HepG2 (cell line): ENCODE data around the gene MOGAT3. TPM values are rescaled to one million over a fixed set of nuclear protein-coding genes. Genes with fewer than 3 reads are reported as not detected.

Source experiments
- ARNT ChIP-seq: fragments of 450-650 bp; IDR thresholded peaks from 2 replicates; pipeline ENCODE4 v1.6.1; 2017
- DNMT1 ChIP-seq: sonication (generic); formaldehyde crosslinking; IDR thresholded peaks from 2 replicates; pipeline ENCODE4 v1.5.1; 2020; ENCODE audit warnings: mild to moderate bottlenecking, missing genetic modification reagents
- FLYWCH1 ChIP-seq: sonication (generic); formaldehyde crosslinking; IDR thresholded peaks from 2 replicates; pipeline ENCODE4 v1.8.1; 2023; ENCODE audit warnings: mild to moderate bottlenecking, missing genetic modification reagents
- HCFC1 ChIP-seq: fragments of 150-350 bp; IDR thresholded peaks from 2 replicates; pipeline ENCODE4 v1.6.1; 2014; ENCODE audit warnings: low read depth, low read length
- MAFF ChIP-seq: IDR thresholded peaks from 2 replicates; pipeline ENCODE4 v1.6.1; 2011; ENCODE audit warnings: low read depth, low read length, improper control_type of control experiment
- MAX ChIP-seq: IDR thresholded peaks from 2 replicates; pipeline ENCODE4 v1.6.1; 2012; ENCODE audit warnings: inconsistent platforms
- NR2F2 ChIP-seq: IDR thresholded peaks from 2 replicates; pipeline ENCODE4 v1.6.1; 2012; ENCODE audit warnings: low read depth, inconsistent platforms, borderline replicate concordance
- RFXAP ChIP-seq: sonication (generic); formaldehyde crosslinking; IDR thresholded peaks from 2 replicates; pipeline ENCODE4 v1.4.0; 2020; ENCODE audit warnings: missing genetic modification reagents, borderline replicate concordance
- SALL1 ChIP-seq: sonication (generic); formaldehyde crosslinking; IDR thresholded peaks from 2 replicates; pipeline ENCODE4 v1.8.0; 2022; ENCODE audit warnings: mild to moderate bottlenecking, missing genetic modification reagents
- SPEN ChIP-seq: sonication (generic); formaldehyde crosslinking; IDR thresholded peaks from 2 replicates; pipeline ENCODE4 v1.5.1; 2020; ENCODE audit warnings: low read depth, mild to moderate bottlenecking, missing genetic modification reagents
- TEF ChIP-seq: sonication (generic); formaldehyde crosslinking; IDR thresholded peaks from 2 replicates; pipeline ENCODE4 v1.5.0; 2020; ENCODE audit warnings: missing genetic modification reagents
- TRAFD1 ChIP-seq: sonication (generic); formaldehyde crosslinking; IDR thresholded peaks from 2 replicates; pipeline ENCODE4 v1.5.1; 2020; ENCODE audit warnings: missing genetic modification reagents, mild to moderate bottlenecking, borderline replicate concordance
- ZMAT3 ChIP-seq: sonication (generic); formaldehyde crosslinking; conservative IDR thresholded peaks from 2 replicates; pipeline ENCODE4 v1.7.0; 2021; ENCODE audit warnings: missing genetic modification reagents
- ZNF160 ChIP-seq: sonication (generic); formaldehyde crosslinking; IDR thresholded peaks from 2 replicates; pipeline ENCODE4 v1.8.0; 2022; ENCODE audit warnings: mild to moderate bottlenecking, inconsistent platforms, missing genetic modification reagents
- ZNF17 ChIP-seq: sonication (generic); formaldehyde crosslinking; IDR thresholded peaks from 2 replicates; pipeline ENCODE4 v1.5.0; 2020; ENCODE audit warnings: mild to moderate bottlenecking, missing genetic modification reagents
- ZNF251 ChIP-seq: sonication (generic); formaldehyde crosslinking; IDR thresholded peaks from 2 replicates; pipeline ENCODE4 v1.9.0; 2021; ENCODE audit warnings: mild to moderate bottlenecking, missing genetic modification reagents
- ZNF276 ChIP-seq: sonication (generic); formaldehyde crosslinking; IDR thresholded peaks from 2 replicates; pipeline ENCODE4 v1.4.0; 2020; ENCODE audit warnings: mild to moderate bottlenecking, low read depth, missing genetic modification reagents
- ZNF326 ChIP-seq: sonication (generic); formaldehyde crosslinking; IDR thresholded peaks from 2 replicates; pipeline ENCODE4 v1.4.0; 2020; ENCODE audit warnings: missing genetic modification reagents, borderline replicate concordance
- ZNF329 ChIP-seq: sonication (generic); formaldehyde crosslinking; IDR thresholded peaks from 2 replicates; pipeline ENCODE4 v1.9.0; 2021; ENCODE audit warnings: low read depth, mild to moderate bottlenecking, missing genetic modification reagents
- ZNF335 ChIP-seq: sonication (generic); formaldehyde crosslinking; IDR thresholded peaks from 2 replicates; pipeline ENCODE4 v1.4.0; 2020; ENCODE audit warnings: missing genetic modification reagents
- ZNF501 ChIP-seq: sonication (generic); formaldehyde crosslinking; IDR thresholded peaks from 2 replicates; pipeline ENCODE4 v1.5.1; 2020; ENCODE audit warnings: mild to moderate bottlenecking, moderate library complexity, missing genetic modification reagents
- ZNF563 ChIP-seq: sonication (generic); formaldehyde crosslinking; IDR thresholded peaks from 2 replicates; pipeline ENCODE4 v1.8.0; 2022; ENCODE audit warnings: mild to moderate bottlenecking, moderate library complexity, missing genetic modification reagents
- ZNF564 ChIP-seq: sonication (generic); formaldehyde crosslinking; IDR thresholded peaks from 2 replicates; pipeline ENCODE4 v1.8.1; 2023; ENCODE audit warnings: mild to moderate bottlenecking, missing genetic modification reagents
- ZNF567 ChIP-seq: sonication (generic); formaldehyde crosslinking; IDR thresholded peaks from 2 replicates; pipeline ENCODE4 v1.8.1; 2023; ENCODE audit warnings: mild to moderate bottlenecking, missing genetic modification reagents, borderline replicate concordance
- ZNF569 ChIP-seq: sonication (generic); formaldehyde crosslinking; IDR thresholded peaks from 2 replicates; pipeline ENCODE4 v1.5.0; 2020; ENCODE audit warnings: mild to moderate bottlenecking, missing genetic modification reagents, moderate library complexity, borderline replicate concordance
- ZNF713 ChIP-seq: sonication (generic); formaldehyde crosslinking; IDR thresholded peaks from 2 replicates; pipeline ENCODE4 v1.4.0; 2020; ENCODE audit warnings: mild to moderate bottlenecking, missing genetic modification reagents
- ZNF768 ChIP-seq: sonication (generic); formaldehyde crosslinking; IDR thresholded peaks from 2 replicates; pipeline ENCODE4 v1.4.0; 2020; ENCODE audit warnings: missing genetic modification reagents
- ZZZ3 ChIP-seq: sonication (generic); formaldehyde crosslinking; IDR thresholded peaks from 2 replicates; pipeline ENCODE4 v1.4.0; 2020; ENCODE audit warnings: missing genetic modification reagents, mild to moderate bottlenecking, borderline replicate concordance
- polyA plus RNA-seq, 8 experiments: library from polyadenylated mRNA; depleted of rRNA in 3 of 8; stranded (reverse) in 7 of 8; unstranded in 1 of 8; fragments of >200 nt; fragmentation: Illumina TruSeq in 4 of 8; extraction: Trizol in 4 of 8; gene quantifications; 2 replicates each; pipeline versions ENCODE4 v1.2.1 to v1.2.3, GENCODE V29; 2011 to 2016; ENCODE audit warnings: low read depth in 4 of 8, missing spikeins in 1 of 8, mixed read lengths in 1 of 8; ENCODE audit not compliant: insufficient read depth in 1 of 8
- total RNA-seq, 5 experiments: library from RNA; depleted of rRNA; stranded (reverse); fragments of >200 nt; fragmentation: Illumina TruSeq; extraction: Trizol; gene quantifications; 2 replicates each; pipeline ENCODE4 v1.2.3, GENCODE V29; 2016; ENCODE audit warnings: low read depth in 1 of 5

MOGAT3 gene
- total and polyA plus RNA-seq, 2 of the 13 experiments (the other 11 are each of a cell fraction or from before 2014, with no cell fraction given), result 22.5 to 30.5 TPM

GRCh38 chr7:101244375-101245146, 43.7 kb upstream of the MOGAT3 start, which contains the start of gene FIS1 (continued):
- TF ChIP-seq ZNF251 (CRISPR knock-in tag), result no peak
- TF ChIP-seq ZNF713 (CRISPR knock-in tag), result no peak
- TF ChIP-seq MAX, result peak; percentile 90
- peak; percentile 77; the same call in 1 of the 2 replicates for TF ChIP-seq ZNF329 (CRISPR knock-in tag)
- TF ChIP-seq ZNF501 (CRISPR knock-in tag), result peak; percentile 78; the same call in 1 of the 2 replicates
- no peak for TF ChIP-seq ARNT
- no peak for TF ChIP-seq DNMT1 (CRISPR knock-in tag)
- TF ChIP-seq ZNF335 (CRISPR knock-in tag), result peak; percentile 40; the same call in 1 of the 2 replicates
- peak; percentile 62 for TF ChIP-seq SALL1 (CRISPR knock-in tag)
- no peak for TF ChIP-seq MAFF
- TF ChIP-seq NR2F2, result no peak
- peak; percentile 71; the same call in 1 of the 2 replicates for TF ChIP-seq RFXAP (CRISPR knock-in tag)
- no peak; the same call in none of the 2 replicates for TF ChIP-seq SPEN (CRISPR knock-in tag)
- TF ChIP-seq HCFC1, result peak; percentile 93
- no peak for TF ChIP-seq ZNF160 (CRISPR knock-in tag)
- peak; percentile 9; the same call in 1 of the 2 replicates for TF ChIP-seq ZNF768 (CRISPR knock-in tag)
- TF ChIP-seq TRAFD1 (CRISPR knock-in tag), result peak; percentile 86; the same call in 1 of the 2 replicates
- TF ChIP-seq TEF, result 0 out of 2 replicates have a peak, but pooled peaks have one; percentile 35
- no peak for TF ChIP-seq ZNF569 (CRISPR knock-in tag)
- TF ChIP-seq ZNF17, result no peak
- TF ChIP-seq ZNF564, result peak; percentile 40; the same call in 1 of the 2 replicates
- TF ChIP-seq ZNF567, result no peak; the same call in 1 of the 2 replicates
- TF ChIP-seq ZNF326, result no peak
- peak; percentile 80 for TF ChIP-seq ZMAT3 (CRISPR knock-in tag)
- TF ChIP-seq FLYWCH1 (CRISPR knock-in tag), result no peak
- no peak for TF ChIP-seq ZZZ3 (CRISPR knock-in tag)
- peak; percentile 74; the same call in 1 of the 2 replicates for TF ChIP-seq ZNF563
- 0 out of 2 replicates have a peak, but pooled peaks have one; percentile 53 for TF ChIP-seq ZNF276 (CRISPR knock-in tag)
